Right lobe of liver (tissue), 4 donors: Measurements from ENCODE around the gene DDX39A.

Experiments used
- CTCF ChIP-seq, 4 donors: fragments of 200-600 bp in 3 of 4; fragments of 450-650 bp in 1 of 4; IDR thresholded peaks; one replicate each; pipeline versions ENCODE4 v1.5.1 to v1.8.0; 2016 to 2022; ENCODE audit warnings: antibody characterized with exemption in 4 of 4, mild to moderate bottlenecking in 2 of 4
- POLR2A ChIP-seq: fragments of 450-650 bp; IDR thresholded peaks from one replicate; pipeline ENCODE4 v1.6.1; 2017; ENCODE audit warnings: antibody characterized with exemption, mild to moderate bottlenecking
- donor health status: DM: no; HTN: no; CAD: no.
- donor health status: DM: no; HTN: no; CAD: no.
- donor health status: DM: no; HTN: yes; CAD: no.

DNA sequence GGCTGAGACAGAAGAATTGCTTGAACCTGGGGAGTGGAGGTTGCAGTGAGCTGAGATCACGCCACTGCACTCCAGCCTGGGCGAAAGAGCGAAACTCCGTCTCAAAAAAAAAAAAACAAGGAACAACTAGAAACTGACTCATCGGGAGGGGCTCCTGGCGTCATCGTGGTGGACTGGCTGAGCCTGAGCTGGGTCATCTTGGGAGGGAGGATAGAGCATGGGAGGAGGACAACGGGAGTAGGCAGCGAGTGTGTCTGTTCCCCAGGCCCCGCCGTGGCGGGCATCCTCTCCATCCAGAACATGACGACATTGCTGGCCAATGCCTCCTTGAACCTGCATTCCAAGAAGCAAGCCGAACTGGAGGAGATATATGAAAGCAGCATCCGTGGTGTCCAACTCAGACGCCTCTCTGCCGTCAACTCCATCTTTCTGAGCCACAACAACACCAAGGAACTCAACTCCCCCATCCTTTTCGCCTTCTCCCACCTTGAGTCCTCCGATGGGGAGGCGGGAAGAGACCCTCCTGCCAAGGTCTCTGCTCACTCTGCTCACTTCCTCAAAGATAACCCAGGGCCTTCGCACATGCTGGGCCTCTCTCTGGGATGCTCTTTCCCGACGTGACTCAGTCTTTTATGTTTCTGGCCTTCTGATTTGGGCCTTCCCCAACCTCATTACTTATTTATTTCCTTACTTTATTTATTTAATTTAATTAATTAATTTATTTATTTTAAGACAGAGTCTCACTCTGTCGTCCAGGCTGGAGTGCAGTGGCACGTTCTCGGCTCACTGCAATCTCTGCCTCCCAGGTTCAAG is 16.6 kb downstream of the DDX39A start:
- TF ChIP-seq POLR2A = no peak
- TF ChIP-seq CTCF (IDR thresholded peaks at IDR 0.05) = no peak
